ENCODE results near the gene SART3.

Gene SART3

DNA sequence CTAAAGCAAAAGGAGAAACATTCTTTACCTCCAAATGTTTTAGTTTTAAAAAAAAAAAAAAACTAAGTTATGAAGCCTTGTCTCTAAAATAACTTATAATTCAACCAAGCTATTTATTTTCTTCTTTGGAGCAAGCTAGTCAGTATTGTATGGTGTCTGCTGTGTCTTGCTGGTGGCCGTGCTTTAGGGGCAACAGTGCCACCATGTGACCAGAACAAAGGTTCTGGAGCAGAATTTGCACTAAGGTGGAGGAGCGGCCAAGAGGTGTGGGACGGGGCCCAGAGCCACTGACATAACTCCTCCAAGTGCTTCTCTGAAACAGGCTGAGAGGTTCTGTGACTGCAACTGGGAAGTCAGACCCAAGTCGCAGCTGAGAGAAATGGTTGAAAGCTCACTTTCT lies 41.4 kb downstream of the SART3 start:
- DNase-seq (ENCODE audit: insufficient read length, low spot score) = no peak
- TF ChIP-seq POLR2A (IDR thresholded peaks at IDR 0.05; ENCODE audit: low read depth, low read length) = no peak
- no peak for FAIRE-seq

DNA sequence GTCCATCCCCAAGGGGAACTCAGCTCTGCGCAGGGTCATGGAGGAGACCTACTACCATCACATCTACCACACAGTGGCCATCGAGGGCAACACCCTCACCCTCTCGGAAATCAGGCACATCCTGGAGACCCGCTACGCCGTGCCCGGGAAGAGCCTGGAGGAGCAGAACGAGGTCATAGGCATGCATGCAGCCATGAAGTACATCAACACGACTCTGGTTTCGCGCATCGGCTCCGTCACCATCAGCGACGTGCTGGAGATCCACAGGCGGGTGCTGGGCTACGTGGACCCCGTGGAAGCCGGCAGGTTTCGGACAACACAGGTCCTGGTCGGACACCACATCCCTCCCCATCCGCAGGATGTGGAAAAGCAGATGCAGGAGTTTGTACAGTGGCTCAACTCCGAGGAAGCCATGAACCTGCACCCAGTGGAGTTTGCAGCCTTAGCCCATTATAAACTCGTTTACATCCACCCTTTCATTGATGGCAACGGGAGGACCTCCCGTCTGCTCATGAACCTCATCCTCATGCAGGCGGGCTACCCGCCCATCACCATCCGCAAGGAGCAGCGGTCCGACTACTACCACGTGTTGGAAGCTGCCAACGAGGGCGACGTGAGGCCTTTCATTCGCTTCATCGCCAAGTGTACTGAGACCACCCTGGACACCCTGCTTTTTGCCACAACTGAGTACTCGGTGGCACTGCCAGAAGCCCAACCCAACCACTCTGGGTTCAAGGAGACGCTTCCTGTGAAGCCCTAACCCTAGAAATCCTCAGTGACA lies 42.1 kb downstream of the SART3 start:
- TF ChIP-seq POLR2A (IDR thresholded peaks at IDR 0.05; ENCODE audit: low read depth, low read length) = no peak
- FAIRE-seq = no peak
- no peak for DNase-seq (ENCODE audit: insufficient read length, low spot score)

DNA sequence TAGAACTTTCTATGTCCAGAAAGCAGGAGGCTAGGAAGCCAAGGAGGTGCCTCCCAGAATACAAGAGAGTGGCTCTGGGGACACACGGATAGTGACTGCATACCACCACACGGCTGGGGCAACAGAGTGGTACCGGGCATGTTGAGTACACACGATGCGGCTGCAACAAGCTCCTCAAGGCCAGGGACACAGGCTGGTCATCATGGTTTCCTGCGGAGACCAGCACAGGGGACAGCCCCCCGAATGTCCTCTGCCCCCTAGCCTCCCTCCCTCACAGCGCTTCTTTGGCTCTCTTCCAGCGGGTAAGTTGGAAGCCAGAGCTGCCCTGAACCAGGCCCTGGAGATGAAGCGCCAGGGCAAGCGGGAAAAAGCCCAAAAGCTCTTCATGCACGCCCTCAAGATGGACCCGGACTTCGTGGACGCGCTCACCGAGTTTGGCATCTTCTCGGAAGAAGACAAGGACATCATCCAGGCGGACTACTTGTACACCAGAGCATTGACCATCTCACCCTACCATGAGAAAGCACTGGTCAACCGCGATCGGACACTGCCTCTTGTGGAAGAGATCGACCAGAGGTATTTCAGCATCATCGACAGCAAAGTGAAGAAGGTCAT lies 42.8 kb downstream of the SART3 start:
- FAIRE-seq = no peak
- DNase-seq (ENCODE audit: insufficient read length, low spot score) = no peak
- TF ChIP-seq POLR2A (IDR thresholded peaks at IDR 0.05; ENCODE audit: low read depth, low read length) = no peak

DNA sequence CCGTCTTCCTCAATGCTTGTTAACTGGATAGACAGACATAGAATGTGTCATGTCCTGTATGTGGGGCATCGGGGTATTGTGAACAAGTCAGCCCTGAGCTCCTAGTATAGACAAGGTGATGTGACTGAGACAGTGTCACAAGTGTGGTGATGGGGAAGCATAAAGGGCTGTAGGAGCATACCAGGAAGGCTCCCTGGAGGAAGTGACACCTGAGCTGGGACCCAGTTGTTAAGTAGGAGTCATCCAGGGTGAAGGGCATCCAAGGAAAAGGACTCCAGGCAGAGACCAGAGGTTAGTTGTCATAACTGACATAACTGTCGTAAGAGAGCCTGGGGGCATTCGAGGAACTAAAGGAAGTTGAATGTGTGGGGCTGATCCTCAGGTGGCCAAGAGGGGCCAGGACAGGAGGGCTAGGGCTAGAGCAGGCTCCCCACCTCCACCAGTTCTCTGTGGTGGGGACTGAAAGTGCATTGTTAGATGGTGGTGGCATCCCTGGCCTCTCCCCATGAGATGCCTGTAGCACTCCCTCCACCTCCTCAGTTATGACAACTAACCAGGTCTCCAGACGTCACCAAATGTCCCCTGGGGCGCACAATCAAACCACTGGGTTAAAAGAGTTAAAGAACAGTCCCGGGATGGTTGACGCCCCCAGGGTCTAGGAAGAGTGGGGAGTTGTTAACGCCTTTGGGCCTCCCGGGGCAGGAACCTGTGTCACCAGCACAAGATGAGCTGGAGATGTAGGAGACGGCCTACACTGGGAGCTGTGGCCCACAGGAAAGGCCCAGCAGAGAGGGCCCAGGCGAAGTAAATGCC lies 43.5 kb downstream of the SART3 start:
- no peak for DNase-seq (ENCODE audit: insufficient read length, low spot score)
- TF ChIP-seq POLR2A (IDR thresholded peaks at IDR 0.05; ENCODE audit: low read depth, low read length) = no peak
- no peak for FAIRE-seq

DNA sequence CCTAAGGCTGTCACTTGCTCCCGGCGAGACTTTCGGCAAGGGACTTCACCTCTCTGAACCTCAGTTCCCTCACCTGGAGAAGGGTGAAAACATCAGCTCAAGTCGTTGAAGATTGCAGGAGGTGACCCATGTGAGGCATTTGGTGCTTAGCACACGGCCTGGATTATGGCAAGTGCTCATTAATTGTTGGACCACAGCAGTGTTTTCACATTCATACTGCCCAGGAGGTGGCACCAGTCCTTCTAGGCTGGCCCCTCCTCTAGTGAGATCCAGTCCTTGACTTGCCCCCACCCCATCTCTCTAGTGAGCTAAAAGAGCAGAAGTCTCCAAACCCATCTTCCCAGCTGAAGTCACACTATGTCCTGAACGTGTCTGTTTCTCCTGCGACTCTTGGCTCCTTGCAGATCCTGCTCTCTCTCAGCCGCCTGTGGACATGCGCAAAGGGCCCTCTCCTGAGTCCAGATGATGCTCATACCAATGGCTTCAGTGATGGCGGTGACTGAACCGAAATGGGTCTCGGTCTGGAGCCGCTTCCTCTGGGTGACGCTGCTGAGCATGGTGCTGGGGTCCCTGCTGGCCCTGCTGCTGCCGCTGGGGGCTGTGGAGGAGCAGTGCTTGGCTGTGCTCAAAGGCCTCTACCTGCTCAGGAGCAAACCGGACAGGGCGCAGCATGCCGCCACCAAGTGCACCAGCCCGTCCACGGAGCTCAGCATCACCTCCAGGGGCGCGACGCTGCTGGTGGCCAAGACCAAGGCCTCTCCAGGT lies 44.3 kb downstream of the SART3 start:
- FAIRE-seq = no peak
- TF ChIP-seq POLR2A (IDR thresholded peaks at IDR 0.05; ENCODE audit: low read depth, low read length) = no peak
- no peak for DNase-seq (ENCODE audit: insufficient read length, low spot score)

DNA sequence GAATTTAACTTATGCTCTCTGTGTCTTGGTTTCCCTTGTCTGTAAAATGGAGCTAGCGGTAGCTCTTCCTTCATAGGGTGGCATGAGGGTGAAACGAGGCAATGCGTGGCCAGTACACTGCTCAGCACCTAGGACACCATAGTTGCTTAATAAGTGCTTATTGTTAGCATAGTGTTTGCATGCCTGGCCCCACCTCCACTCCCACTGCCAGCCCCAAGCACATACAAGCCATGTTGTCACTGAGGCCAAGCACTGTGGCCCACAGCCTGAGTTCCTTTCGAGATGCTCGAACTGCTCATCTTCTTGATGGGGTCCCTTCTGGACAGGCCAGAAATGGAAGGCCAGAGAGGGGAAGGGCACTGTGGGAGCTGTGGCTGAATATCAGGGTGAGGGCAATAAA lies 45.1 kb downstream of the SART3 start:
- DNase-seq (ENCODE audit: insufficient read length, low spot score) = no peak
- TF ChIP-seq POLR2A (IDR thresholded peaks at IDR 0.05; ENCODE audit: low read depth, low read length) = no peak
- no peak for FAIRE-seq

DNA sequence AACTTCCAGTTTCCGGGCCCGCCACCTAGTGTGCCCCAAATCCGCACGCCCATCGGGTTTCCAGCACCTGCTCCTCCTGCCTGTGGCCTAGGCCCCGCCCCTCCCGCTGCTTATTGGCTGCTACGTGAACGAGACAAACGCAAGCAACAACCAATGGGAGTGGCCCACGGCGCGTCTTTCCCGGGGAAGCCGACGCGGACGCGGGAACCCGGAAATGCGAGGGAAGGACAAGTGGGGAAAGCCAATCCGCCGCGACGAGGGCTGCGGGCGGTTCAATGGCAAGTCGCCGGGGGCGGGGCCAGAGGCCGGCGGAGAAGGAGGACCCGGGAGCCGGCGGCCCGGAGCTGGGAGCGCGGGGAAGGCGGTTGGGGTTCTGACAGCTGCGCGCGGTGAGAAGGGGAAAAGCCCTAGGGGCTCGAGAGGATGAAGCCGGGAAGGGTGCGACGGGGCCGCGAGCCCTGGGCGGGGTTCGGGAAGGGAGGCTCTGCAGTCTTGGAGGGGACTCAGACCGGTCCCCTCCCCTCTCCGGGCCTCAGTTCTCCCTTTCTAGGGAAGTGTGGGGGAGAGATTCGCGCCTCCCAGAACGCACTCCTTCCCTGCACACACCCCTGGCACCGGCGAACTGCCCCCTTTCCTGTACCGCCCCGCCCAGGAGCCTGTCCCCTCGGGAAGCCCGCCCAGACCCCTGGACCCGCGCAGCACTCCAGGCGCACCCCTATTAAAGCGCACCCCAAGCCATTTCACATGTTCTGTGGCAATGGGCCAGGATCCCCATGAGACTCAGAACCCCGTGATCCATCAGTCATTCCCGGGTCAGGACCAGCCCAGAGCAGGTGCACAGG lies 45.8 kb downstream of the SART3 start, which contains the start of gene FICD:
Gene FICD, plus strand, starts transcription at position 305 of the 842 bp plus-strand sequence. CDS start 1,696 bp downstream, outside the sequence.
- DNase-seq (ENCODE audit: insufficient read length, low spot score) (peak; percentile 94), FAIRE-seq (peak; percentile 30)
- TF ChIP-seq POLR2A (IDR thresholded peaks at IDR 0.05; ENCODE audit: low read depth, low read length) = peak; percentile 73

DNA sequence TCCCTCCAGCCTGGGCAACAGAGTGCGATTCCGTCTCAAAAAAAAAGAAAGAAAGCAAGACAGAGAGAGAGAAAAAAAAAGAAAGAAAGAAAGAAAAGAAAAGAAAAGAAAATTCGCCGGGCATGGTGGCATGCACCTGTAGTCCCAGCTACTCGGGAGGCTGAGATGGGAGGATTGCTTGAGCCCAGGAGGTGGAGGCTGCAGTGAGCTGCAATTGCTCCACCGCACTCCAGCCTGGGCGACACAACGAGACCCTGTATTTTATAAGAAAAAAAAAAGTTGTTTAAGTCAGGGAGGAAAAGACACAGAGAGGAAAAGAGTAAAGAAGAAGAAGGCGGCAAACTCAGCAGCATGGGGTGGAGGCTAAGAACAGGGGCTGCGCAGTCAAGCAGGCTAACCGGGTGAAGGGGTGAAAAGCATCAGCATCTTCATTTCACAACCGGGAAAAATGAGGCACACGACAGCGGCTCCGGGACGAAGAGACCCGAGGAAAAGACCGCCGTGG lies 46.5 kb downstream of the SART3 start:
- FAIRE-seq (no peak), DNase-seq (ENCODE audit: insufficient read length, low spot score) (no peak)
- TF ChIP-seq POLR2A (IDR thresholded peaks at IDR 0.05; ENCODE audit: low read depth, low read length) = no peak

DNA sequence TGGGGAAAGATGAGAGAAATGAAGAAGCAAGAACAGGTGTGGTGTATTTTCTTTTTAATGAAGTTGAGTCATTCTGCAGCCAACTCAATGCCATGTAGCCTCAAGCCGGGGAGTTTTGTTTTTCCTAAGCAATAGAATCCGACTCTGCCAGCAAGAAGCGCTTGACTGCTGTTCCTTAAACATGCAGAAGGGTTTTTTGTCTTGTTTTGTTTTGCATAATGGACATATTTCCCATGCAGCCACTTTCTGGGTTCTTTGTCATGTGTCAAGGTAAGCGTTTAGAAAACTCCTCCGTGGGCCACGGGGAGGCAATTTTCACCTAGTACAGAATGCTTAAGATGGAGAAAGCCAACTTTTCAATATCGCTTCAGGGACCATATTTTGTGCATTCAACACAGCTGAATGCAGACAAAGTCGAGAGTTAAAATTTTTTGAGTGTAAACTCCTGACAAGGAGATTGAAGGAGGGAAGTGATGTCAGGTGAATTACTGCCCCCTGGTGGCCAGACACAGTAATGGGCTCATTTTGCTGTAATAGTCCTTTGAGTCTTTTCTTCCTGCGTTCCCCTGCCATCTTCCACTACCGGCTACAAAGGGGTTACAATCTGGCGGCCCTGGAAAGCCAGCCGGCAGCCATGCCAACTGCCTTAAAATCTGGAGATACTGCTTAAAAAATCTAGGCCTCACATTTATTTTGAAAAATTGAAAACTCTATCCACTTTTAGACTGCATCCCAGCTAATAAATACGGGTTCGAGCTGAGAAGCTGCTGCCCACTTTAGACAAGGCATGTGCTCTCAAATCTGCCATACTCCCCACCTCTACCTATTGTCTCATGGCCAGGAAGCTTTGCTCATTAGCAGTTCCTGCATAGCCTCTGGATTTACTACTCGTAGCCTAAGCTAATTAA lies 49.1 kb downstream of the SART3 start:
- DNase-seq (ENCODE audit: insufficient read length, low spot score) = peak; percentile 38
- no peak for TF ChIP-seq POLR2A (IDR thresholded peaks at IDR 0.05; ENCODE audit: low read depth, low read length)
- FAIRE-seq = no peak

DNA sequence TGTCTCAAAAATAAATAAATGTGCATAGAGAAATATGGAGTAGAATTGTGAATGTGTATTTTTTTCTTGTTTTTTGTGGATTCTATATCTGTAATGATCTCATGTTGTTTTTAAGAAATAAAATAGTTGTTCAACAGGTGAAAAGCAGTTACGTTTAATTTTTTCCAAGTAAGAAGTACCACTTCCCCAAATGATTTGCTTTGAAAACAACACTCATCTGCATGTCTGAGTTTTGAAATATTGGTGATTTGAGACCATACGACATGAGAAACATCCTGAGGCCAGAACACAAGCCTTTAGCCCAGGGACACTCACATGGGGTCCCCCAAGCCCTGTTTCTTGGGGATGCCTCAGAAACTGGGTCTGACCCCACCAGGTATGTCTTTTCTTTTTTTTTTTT lies 50.1 kb downstream of the SART3 start:
- DNase-seq (ENCODE audit: insufficient read length, low spot score) (no peak), FAIRE-seq (no peak)
- no peak for TF ChIP-seq POLR2A (IDR thresholded peaks at IDR 0.05; ENCODE audit: low read depth, low read length)

DNA sequence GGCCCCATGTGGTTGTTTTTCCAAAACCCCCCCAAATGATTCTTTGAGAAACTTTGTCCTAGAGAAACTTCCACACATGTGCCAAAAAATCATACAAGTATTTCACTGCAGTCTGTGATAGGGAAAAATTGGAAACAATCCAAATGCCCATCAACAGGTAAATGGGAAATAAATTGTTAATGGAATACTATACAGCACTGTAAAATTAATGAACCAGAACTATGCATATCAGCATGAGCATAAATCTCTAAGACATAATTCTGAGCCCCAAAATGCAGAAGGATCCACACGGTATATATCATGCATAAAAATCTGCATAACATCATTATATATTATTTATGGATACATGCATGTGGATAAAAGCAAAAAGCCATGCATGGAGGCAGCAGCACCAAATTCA lies 51.2 kb downstream of the SART3 start:
- no peak for TF ChIP-seq POLR2A (IDR thresholded peaks at IDR 0.05; ENCODE audit: low read depth, low read length)
- DNase-seq (ENCODE audit: insufficient read length, low spot score) = no peak
- no peak for FAIRE-seq
